HG03521 (cell line): ENCODE measurements around the gene GPANK1.

Experiments
- ATAC-seq: cut with Tn5 transposase; IDR thresholded peaks from one replicate; pipeline ENCODE4 v1.9.1; 2021; ENCODE audit warnings: mild to moderate bottlenecking, moderate library complexity; ENCODE audit not compliant: unreplicated experiment

GPANK1 gene

DNA sequence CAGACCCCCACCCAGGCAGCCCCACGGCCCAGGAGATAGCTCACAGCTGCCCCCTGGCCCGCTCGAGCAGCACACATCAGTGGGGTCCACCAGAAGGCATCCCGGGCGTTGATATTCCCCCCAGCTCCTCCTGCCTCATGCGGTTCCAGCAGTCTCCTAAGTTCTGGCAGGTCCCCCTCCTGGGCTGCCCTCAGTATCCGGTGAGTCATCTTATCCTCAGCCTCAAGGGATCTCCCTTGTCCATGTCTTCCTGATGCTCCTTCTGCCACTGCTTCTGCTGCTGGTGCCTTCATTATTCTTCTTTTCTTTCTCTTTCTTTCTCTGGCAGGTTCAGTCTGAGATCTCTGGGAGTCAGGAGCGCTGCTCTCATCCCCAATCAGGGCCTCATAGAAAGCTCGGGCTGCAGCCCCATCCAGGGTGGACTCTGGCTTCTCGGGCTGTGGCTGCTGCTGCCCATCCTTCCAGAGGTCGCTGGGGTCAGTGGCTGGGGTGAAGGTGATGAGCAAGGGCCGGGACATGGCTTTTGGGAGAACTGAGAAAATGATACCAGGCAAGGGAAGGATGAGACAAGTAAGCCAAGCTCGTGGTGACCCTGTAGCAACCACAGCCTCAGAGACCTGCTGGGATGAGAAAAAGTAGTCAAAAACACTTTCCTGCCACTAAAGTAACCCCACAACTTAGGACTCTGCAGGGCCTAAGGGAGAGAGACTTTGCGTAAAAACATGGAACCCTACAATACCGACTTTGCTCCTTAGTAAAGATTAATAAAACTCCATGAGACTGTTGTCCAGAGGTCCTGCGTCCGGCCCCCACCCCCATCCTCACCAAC, 622 bp downstream of the GPANK1 start:
- ATAC-seq, result no peak

DNA sequence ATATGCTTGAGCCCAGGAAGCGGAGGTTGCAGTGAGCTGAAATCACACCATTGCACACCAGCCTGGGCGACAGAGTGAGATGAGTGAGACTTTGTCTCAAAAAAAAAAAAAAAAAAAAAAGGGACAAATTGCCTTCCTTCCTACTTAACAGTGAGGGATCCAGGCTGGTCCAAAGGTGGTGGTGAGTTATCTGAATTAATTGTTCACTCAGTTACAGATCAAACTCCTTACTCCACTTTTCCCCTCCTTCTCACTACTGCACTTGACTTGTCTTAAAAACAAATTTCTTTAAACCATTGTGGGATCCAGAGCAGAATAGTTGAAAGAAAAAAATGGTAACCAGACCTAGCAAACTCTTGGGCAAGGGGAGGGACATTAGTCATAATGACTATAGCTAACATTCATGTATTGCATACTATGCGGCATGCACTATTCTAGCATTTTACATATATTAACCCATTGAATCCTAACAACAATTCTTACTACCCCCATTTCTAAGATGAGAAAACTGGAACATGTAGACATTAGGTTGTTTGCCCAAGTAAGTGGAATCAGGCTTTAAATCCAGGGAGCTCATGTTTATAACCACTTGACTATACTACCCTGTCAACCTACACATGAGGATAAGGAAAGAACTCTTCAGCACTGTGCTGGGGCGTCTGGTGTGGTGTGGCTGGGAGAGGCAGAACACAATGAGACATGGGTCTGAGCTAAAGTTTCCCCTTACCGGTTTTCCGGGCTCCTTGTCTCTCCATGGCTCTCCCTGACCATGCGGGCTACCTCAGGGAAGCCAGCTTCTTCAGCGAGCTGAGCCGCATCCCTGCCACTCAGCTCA, 1.5 kb downstream of the GPANK1 start:
- ATAC-seq, result no peak

DNA sequence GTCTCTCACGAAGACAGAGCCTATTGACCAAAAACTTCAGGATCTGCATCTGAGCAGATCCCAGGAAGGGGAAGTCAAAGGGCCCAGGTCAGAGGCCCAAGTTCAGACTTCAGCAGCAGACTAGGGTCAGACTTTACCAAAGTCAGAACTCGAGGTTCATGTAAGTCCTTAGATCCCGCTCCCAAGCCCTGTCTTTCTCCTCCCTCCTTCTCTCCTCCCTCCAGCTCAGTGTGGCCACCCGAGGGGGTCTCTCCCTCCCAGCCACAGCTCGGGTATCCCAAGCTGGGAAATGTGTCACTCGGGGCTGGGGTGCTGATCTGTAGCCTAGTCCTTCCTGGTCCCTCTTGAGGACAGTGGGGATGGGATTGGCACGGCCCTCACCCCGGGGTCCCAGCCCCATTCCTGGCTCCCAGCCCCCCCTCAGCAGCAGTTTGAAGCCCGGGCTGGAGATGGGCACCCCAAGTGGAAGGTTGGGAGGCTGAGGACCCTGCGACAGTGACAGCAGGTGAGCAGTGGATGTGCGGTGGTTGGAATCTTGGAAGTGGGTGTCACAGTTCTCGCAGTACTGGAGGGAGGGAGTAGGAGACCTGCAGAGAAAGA, 2.6 kb downstream of the GPANK1 start:
- no peak for ATAC-seq

DNA sequence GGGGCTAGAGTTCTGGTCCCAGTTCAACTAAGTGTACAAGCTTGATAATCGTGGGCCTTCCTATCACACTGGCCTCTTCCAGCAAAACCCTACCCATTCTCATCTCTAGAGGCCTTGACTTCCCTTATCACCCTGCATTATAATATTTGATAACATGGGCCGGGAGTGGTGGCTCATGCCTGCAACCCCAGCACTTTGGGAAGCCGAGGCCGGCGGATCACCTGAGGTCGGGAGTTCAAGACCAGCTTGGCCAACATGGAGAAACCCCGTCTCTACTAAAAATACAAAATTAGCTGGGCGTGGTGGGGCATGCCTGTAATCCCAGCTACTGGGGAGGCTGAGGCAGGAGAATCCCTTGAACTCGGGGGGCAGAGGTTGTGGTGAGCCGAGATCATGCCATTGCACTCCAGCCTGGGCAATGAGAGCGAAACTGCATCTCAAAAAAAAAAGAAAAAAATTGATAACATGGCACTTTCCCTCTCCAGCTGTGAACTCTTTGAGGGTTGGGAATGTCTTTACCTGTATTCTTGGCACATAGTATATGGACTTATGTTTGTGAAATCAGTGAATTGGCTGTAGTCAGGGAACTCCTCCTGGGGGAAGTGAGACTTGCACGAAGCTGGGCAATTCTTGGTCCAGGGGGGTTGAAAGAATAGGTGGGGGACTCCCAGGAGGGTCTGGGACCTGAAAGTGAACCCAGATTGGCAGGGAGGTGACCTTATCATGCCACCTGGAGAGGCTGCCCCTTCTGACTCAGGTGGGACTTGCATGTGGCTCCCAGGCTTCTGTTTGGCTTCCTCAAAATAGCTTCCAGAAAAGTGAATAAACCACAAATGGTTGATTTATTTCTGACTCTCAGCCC, 3.3 kb downstream of the GPANK1 start:
- ATAC-seq, result no peak

DNA sequence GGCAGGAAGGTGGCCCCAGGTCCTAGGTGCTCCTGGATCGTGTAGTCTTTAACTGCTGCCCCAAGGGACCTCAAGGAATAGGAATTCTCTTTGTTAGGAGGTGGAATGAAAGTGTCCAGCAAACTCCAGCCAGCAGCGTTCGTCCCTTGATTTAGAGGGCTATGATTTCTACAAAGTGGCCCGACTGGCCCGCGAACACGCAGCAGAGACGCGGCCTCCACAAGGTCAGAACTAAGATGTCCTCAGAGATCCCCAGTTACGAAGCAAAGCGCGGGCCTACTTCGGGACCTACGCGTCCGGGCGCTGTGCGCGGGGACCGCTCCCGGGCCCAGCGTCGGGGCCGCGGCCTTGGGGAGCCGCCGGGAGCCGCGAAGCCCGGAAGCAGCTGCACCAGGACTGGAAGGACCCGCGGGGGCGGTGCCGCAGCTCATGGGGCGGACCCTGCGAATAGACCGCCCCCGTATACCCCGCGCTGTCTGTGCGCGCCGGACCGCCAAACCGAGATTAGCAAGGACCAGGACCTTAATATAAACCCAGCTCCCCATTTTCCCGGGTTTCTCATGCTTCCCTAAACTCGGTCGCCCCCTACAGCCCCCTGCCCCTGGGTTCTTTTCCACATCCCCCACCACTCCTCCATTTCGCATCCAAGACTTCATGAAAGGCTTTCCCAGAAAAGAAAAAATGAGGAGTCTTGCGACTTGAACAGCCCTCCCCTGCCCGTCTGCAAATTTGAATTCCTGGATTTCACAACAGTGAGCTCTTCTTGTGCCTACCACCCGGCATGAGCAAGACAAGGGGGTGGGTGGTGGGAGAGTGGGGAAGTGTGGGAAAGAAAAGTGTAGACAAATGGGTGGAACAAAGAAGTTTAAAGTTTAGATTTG, 4.2 kb downstream of the GPANK1 start, which contains the start of gene C6orf47:
Gene C6orf47, minus strand, starts transcription at position 398 of the 881 bp plus-strand sequence. CDS start 831 bp downstream, outside the sequence.
- peak; percentile 38 for ATAC-seq

DNA sequence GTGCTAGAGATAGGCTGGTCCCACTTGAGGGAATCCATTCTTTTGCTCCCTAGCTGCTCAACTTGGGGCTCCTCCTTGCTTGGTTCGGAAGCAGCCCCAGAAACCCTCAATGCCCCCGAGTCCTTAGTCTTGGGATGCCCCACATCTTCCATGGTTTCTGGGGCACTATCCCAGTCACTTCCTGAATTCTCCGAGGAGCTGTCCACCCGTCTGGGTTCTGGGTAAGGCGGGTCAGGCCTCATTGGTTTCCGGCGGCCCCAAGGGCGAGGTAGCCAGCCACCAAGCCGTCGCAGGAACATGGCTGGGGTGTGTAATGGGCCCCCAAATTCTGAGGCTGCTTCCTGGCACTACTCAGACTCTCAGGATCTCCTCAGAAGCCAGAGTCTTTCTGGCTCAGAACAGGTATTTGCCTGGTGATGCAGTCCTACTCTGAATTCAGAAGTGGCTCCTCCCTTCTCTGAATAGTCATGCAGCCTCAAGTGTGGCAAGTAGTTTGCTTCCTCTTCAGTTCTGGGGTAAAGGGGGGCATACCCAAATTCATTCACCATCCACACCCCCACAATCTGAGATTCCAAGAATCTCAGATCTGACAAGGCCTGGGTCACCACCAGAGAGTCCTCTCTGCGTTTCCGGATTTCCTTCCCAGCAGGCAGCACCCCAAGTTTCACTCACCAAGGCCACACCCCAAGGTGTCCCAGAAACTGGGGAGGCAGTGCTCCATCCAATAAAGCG, 5.0 kb downstream of the GPANK1 start:
- ATAC-seq, result no peak

DNA sequence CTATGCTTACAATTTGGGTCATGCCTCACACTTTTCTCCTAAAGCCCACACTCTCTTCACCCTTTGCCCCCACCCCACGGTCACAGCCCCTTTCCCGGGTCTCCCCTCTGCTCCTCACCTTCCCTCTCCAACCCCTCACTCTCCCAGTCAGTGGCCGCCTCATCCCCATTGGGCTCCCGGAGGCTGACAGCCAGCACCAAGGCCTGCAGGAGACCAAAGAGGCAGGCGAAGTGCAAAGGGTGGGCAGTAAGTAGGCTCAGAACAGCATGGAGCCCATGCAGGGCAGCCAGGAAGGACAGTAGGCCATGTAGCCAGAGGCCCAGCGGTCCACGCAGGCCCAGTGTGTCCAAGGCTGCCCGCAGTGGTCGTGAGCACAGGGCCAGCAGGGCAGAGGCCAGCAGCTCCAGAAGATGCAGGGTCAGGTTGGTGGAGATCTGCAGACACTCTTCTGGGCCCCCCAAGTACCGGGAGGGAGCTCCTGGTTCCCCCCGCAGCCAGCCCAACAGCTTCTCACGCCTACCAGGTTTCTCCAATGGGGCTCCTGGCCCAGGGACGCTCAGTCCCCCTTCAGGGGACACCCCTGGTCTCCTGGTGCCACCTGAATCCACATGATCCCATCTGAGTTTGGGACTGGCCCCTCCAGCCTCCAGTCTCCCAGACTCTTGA, 5.7 kb downstream of the GPANK1 start:
- ATAC-seq, result no peak

DNA sequence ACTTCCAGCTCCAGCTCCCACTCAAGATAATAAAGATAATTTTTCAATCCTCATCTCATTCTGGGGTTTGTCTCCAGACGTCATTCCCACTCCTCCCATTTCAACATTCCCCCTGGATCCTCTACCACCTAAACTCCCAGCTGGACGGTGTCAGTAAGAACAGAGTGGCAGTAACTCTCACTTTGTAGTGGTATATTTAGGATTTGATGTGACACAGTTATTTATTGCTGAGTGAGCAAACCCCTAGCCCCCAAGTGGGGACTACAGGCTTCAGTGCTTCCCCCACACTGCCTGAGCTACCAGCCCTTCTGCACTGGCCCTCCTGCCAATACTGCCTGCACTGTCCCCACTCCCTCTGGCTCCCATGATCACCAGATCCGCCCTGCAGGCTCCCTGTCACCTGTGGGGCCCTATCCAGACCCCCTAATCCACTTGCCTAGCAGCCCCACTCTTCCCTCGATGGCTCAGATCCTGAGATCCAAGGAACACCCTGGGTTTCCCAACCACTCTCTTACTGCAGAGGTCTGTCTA, 6.6 kb downstream of the GPANK1 start:
- no peak for ATAC-seq

DNA sequence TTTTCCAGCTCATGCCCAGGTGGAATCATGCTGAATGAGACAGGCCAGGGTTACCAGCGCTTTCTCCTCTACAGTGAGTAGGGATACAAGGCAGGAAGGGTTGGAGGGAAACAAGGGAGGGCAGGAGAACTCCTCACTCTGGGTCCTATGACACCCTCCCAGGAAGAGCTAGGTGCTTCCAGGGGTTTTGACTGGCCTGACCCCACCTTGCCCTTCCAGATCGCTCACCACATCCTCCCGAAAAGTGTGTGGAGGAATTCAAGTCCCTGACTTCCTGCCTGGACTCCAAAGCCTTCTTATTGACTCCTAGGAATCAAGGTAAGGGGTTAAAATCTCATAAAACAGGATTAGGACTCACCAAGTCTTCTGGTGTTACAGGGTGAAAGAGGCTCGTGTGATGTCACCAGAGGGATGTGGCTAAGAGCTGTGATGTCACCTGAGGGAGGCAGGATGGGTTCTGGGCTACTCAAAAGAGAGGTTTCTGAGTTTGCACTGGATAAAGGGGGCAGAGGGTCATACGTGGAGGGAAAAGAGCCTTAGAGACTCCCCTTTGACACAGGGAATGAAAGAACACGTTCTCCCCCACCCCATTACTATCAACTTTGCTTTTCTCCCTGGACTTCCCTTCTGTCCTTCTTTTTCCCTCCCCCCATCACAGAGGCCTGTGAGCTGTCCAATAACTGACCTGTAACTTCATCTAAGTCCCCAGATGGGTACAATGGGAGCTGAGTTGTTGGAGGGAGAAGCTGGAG, 7.2 kb downstream of the GPANK1 start:
- no peak for ATAC-seq

DNA sequence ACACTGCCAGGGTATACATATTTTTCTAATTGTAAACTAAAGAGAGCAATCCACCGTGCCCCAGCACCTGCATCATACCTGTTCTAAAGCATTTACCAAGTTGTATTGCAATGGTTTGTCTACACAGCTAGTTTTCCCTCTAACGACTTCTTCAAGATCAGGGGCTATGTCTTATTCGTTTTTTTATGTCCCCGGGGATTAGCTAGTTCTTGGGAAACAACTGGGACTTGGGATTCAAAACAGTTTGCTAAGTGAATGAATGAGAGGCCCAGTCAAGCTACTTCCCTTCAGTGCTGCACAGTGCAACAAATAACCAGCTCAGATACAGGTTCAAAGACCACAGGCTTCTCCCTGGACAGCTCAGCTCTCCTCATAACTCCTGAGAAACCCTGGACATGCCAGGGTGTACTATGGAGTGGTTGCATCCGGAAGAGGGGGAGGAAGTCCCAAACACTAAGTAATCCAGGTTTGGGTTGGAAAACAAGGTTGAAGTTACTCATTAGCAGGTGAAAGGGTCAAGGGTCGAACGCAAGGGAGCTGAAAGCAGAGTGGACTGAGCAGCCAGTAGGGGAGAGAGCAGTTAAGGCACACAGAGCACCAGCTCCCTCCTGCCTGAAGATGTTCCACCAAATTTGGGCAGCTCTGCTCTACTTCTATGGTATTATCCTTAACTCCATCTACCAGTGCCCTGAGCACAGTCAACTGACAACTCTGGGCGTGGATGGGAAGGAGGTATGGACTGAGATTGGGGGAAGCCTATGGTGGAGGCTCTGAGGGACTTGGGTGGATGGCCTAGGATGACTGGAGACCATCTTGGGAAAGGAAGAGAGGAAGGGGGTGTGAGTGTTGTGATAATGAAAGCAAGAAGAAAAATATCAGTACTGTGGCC, 9.2 kb downstream of the GPANK1 start, which contains the start of gene APOM:
Gene APOM, plus strand, starts transcription at position 546 of the 889 bp plus-strand sequence. Its CDS starts 73 bp downstream, at position 619.
- ATAC-seq, result no peak

DNA sequence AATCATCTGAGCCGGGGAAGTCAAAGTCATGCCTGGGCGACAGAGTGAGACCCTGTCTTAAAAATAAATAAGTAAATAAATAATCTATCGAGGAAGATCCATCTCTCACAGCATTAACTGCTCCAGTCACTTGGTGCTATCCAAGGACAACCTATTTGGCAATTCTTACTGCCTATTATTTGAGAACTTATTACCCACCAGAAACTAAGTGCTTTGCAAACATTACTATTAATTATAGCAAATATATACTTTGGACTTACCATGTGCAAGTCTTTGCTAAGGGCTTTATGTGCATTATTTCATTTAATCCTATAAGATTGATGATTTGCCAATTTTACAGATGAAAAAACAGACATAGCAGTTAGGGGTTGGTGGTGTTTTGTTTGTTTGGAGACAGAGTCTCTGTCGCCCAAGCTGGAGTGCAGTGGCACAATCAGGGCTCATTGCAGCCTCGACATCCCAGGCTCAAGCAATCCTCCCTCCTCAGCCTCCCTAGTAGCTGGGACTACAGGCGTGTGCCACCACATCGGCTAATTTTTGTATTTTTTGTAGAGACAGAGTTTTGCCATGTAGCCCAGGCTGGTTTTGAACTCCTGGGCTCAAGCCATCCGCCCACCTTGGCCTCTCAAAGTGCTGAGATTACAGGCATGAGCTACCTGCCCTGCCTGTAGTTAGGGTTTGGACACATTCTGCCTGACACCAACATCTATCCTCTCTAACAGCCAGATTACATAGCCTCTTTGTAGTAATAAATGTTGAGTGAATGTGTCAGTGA, 10.0 kb downstream of the GPANK1 start:
- no peak for ATAC-seq

DNA sequence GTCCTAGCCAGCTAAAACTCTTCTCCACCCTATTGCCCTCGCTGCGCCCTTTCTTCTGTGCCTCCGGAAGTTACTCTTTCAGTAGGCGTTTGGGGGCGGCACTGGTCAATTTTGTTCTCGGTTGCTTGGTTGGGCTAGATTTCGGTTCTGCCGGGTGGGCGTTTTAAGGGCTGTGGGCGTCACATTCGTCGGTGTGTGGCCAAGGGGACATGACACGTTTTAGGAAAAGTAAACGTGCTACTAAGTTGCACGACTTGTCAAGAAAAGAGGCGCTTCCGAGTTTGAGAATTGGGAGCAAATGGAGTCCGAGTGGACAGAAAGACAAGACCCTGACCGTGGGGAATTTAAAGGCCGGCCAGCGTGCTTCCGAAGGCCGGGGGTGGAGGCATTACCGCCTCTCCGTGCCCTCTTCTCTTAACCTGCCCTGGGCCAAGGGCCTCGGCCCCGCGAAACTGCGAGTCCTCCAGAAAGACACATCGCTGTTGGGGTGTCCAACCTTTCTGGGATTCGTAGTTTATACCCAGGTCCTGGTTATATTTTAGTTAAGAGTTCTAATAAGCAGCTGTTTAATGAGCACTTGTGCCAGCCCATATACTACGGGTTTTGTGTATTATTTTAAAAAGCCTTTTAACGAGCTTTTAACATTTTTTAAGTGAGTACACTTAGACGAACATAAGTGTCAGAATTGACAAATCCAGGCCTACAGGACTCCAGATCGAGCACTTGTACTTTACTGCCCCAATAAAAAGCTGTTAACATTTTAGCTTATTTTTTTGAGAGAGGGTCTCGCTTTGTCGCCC, 11.7 kb downstream of the GPANK1 start:
- peak; percentile 51 for ATAC-seq

DNA sequence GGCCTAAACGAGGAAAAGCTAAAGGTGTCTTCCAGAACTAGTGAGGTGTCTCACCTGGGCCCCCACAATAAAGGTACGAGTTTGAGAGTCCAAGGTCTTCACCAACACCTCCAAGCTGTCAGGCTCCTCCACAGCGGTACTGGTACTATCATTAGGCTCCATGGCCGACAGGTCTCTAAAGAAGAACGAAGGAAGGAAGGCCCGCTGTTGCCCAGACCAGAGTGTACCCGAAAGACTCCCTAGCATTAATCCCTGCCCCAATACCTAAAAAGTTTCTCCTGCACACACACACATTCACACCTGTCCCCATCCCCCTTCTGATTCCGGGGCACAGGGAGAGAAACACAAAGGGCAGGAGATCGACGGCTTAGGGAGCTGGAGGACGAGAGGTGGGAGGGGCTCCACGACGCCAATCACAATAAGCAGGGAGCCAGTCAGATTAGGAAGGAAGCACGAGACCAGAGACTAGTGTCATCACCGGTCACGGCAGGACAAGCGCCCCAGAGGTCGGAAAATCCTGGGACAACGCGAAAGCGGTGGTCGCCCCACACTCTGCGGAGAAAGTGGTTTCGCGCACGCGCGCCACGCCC, 13.1 kb downstream of the GPANK1 start:
- peak; percentile 8 for ATAC-seq

DNA sequence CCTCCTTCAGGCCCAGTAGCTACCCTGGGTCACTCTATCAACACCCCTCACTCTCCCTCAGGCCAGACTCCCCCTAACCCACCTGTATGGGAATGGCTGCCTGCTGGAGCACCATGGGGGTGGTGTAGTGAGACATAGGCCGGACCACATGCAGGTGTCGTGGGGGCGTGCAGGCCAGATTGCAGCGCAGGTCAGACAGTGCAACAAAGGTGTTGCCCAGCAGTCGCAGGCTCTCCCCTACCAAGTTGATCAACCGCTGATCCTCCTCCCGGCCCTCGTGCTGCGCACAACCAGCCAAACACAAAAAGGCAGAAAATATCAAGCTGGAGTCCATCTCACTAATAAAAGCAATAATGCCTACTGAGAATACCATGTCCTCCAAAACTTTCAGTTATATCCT, 19.5 kb downstream of the GPANK1 start:
- no peak for ATAC-seq
